SK-N-MC (cell line): ENCODE data around the gene NXT2.

Experiments
- EZH2 ChIP-seq: fragments of 200-600 bp; sonication (generic); IDR thresholded peaks from one replicate; pipeline ENCODE4 v1.6.1; 2017; ENCODE audit warnings: antibody characterized with exemption
- FOXP2 ChIP-seq: optimal IDR thresholded peaks from 2 replicates; pipeline ENCODE3; 2011; ENCODE audit warnings: mild to moderate bottlenecking, moderate library complexity; ENCODE audit not compliant: insufficient read depth; ENCODE audit errors: extremely low read length, control extremely low read depth
- POLR2AphosphoS5 ChIP-seq: IDR thresholded peaks from 2 replicates; pipeline ENCODE4 v1.6.1; 2012; ENCODE audit warnings: mild to moderate bottlenecking, low read depth, low read length, borderline replicate concordance

DNA sequence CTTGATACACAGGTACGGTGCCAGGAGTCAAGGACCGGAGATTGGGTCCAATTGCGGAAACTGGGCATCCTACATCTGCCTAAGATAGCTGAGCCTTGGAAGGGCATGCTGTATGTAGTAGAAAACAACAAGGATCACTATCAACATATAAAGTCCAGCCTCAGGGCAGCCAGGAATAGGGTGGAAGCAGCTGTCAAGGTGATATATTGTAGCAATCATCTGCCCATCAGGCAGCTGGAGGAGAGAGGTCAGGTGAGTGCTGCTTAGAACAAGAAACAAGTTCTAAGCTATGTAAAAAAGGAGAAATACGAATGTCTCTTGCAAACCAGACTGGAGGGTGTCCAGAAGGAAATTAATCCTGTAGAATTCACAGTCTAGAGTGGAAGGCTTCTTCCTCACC is 53.5 kb downstream of the NXT2 start:
- no peak for TF ChIP-seq EZH2
- no peak for TF ChIP-seq POLR2AphosphoS5
- no peak for TF ChIP-seq FOXP2
